AG08395 (cell line): ENCODE data around the gene SLC12A9.
"Not testable (repeated sequence)": the region's sequence is repeated elsewhere in the genome, so short reads cannot be mapped to it uniquely, and the experiment has no call there.

Experiments used
- DNase-seq: peaks from one replicate; pipeline ENCODE4 v3.0.0; 2012; ENCODE audit warnings: mixed read lengths, low spot score

The SLC12A9 gene

GRCh38 chr7:100896732-100897608 is 44.5 kb downstream of the SLC12A9 start:
- DNase-seq = peak; percentile 48

- no peak for DNase-seq
Observed at GRCh38 chr7:100897772-100898454, 45.4 kb downstream of the SLC12A9 start.

- DNase-seq = no peak
Observed at GRCh38 chr7:100899432-100899831, 46.9 kb downstream of the SLC12A9 start.

GRCh38 chr7:100900978-100901377 is 48.5 kb downstream of the SLC12A9 start:
- no peak for DNase-seq

- no peak for DNase-seq
Observed at GRCh38 chr7:100901921-100902332, 49.4 kb downstream of the SLC12A9 start.

- DNase-seq = no peak
Observed at GRCh38 chr7:100902638-100903037, 50.1 kb downstream of the SLC12A9 start.

- no peak for DNase-seq
Observed at GRCh38 chr7:100908512-100908911, 56.0 kb downstream of the SLC12A9 start.

GRCh38 chr7:100910443-100910842 is 57.9 kb downstream of the SLC12A9 start:
- not testable (repeated sequence) for DNase-seq

GRCh38 chr7:100911484-100911883 is 59.0 kb downstream of the SLC12A9 start:
- DNase-seq = no peak

- DNase-seq = no peak
Observed at GRCh38 chr7:100914208-100914878, 61.8 kb downstream of the SLC12A9 start.

- DNase-seq = no peak
Observed at GRCh38 chr7:100914879-100915447, 62.5 kb downstream of the SLC12A9 start.
